A549 (cell line): ENCODE measurements around the gene PLCH1.

Experiments
- BHLHE40 ChIP-seq: IDR thresholded peaks from 2 replicates; pipeline ENCODE4 v1.6.1; 2012; ENCODE audit warnings: low read depth, low read length, inconsistent platforms
- CEBPB ChIP-seq, 2 experiments: fragments of >200 bp in 1 of 2; sonication (Bioruptor Twin) in 1 of 2; formaldehyde crosslinking in 1 of 2; IDR thresholded peaks; 2 replicates each; pipeline ENCODE4 v1.6.1; 2012 to 2016
- CHD4 ChIP-seq: fragments of 200-600 bp; sonication (generic); IDR thresholded peaks from 2 replicates; pipeline ENCODE4 v1.6.1; 2016; ENCODE audit warnings: antibody characterized with exemption, mild to moderate bottlenecking, borderline replicate concordance
- EHMT2 ChIP-seq: fragments of 200-600 bp; sonication (generic); IDR thresholded peaks from 2 replicates; pipeline ENCODE4 v1.6.1; 2016; ENCODE audit warnings: antibody characterized with exemption, low read depth, mild to moderate bottlenecking, moderate library complexity
- FOSL2 ChIP-seq, 2 experiments: fragments of 450-650 bp in 1 of 2; fragments of >200 bp in 1 of 2; sonication (Bioruptor Twin) in 1 of 2; formaldehyde crosslinking; IDR thresholded peaks; 2 replicates each; pipeline versions ENCODE4 v1.5.0 to v1.6.1; 2016 to 2020; ENCODE audit warnings: mild to moderate bottlenecking in 1 of 2, moderate library complexity in 1 of 2
- JUNB ChIP-seq: fragments of >200 bp; sonication (Bioruptor Twin); formaldehyde crosslinking; IDR thresholded peaks from 2 replicates; pipeline ENCODE4 v1.6.1; 2016
- NPAS2 ChIP-seq: fragments of 250-450 bp; sonication (Bioruptor Pico); IDR thresholded peaks from 2 replicates; pipeline ENCODE4 v1.8.0; 2022; ENCODE audit warnings: mild to moderate bottlenecking, moderate library complexity, borderline replicate concordance
- POLR2A ChIP-seq: IDR thresholded peaks from 2 replicates; pipeline ENCODE4 v1.6.1; 2012; ENCODE audit warnings: mild to moderate bottlenecking, low read length
- RFX5 ChIP-seq: fragments of 450-650 bp; IDR thresholded peaks from 2 replicates; pipeline ENCODE4 v1.7.1; 2014; ENCODE audit warnings: antibody characterized with exemption, mild to moderate bottlenecking, moderate library complexity
- RNF2 ChIP-seq: fragments of 200-600 bp; sonication (generic); IDR thresholded peaks from 2 replicates; pipeline ENCODE4 v1.6.1; 2016; ENCODE audit warnings: low read depth, mild to moderate bottlenecking, antibody characterized with exemption, moderate library complexity, borderline replicate concordance
- TF ChIP-seq, protein P1 (sequence below): fragments of 450-650 bp; IDR thresholded peaks from 2 replicates; pipeline ENCODE4 v1.6.1; 2014; ENCODE audit warnings: antibody characterized with exemption
- TF ChIP-seq, protein P2 (sequence below): fragments of >200 bp; sonication (Bioruptor Twin); formaldehyde crosslinking; IDR thresholded peaks from 3 replicates; pipeline ENCODE4 v1.5.1; 2016

DNA sequence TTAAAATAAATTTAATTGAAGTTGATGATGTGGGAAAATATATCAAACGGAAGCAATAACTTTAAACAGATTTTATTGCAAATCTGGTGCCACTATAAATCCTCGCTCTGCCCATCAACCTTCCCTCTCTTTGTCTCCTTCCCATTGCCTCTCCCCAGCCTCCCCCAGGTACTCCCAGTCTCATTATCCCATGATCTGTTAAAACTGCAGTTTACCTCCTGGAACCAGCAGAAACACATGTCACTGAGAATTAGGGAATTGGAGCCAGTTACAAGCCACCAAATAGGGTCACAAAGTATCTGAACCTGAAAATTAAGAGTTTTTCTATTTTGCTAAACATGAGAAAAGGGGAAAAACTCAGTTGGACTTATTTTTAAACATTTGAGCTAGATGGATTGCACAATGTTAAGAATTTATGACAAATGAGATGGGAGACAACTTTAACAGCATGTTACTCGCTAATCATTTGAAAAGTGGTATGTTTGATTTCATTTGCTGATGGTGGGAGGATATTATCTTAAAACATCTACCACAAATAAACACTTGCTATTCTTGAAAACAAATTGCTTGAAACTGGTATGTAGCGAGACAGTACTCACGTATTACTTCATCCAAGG lies 2.4 kb downstream of the PLCH1 start:
- TF ChIP-seq, protein P1, sequence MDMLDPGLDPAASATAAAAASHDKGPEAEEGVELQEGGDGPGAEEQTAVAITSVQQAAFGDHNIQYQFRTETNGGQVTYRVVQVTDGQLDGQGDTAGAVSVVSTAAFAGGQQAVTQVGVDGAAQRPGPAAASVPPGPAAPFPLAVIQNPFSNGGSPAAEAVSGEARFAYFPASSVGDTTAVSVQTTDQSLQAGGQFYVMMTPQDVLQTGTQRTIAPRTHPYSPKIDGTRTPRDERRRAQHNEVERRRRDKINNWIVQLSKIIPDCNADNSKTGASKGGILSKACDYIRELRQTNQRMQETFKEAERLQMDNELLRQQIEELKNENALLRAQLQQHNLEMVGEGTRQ: no peak
- TF ChIP-seq, protein P2, sequence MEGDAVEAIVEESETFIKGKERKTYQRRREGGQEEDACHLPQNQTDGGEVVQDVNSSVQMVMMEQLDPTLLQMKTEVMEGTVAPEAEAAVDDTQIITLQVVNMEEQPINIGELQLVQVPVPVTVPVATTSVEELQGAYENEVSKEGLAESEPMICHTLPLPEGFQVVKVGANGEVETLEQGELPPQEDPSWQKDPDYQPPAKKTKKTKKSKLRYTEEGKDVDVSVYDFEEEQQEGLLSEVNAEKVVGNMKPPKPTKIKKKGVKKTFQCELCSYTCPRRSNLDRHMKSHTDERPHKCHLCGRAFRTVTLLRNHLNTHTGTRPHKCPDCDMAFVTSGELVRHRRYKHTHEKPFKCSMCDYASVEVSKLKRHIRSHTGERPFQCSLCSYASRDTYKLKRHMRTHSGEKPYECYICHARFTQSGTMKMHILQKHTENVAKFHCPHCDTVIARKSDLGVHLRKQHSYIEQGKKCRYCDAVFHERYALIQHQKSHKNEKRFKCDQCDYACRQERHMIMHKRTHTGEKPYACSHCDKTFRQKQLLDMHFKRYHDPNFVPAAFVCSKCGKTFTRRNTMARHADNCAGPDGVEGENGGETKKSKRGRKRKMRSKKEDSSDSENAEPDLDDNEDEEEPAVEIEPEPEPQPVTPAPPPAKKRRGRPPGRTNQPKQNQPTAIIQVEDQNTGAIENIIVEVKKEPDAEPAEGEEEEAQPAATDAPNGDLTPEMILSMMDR: no peak
- TF ChIP-seq BHLHE40 (no peak), POLR2A (no peak), RNF2 (no peak), FOSL2 (IDR thresholded peaks at IDR 0.05) (no peak), FOSL2 (CRISPR knock-in tag; IDR thresholded peaks at IDR 0.05) (no peak), CEBPB (IDR thresholded peaks at IDR 0.05) (no peak), CHD4 (no peak), JUNB (no peak), NPAS2 (no peak), EHMT2 (no peak), RFX5 (no peak)
